Measurements from ENCODE around the gene SAMMSON.

Gene SAMMSON

GRCh38 chr3:69999140-70000027 lies at the start of gene SAMMSON:
SAMMSON (plus strand) TSS chr3:69999733.
- peak; percentile 43 to 53 for DNase-seq

- DNase-seq = no peak
These were observed 47.9 kb upstream of the SAMMSON start for GRCh38 chr3:69951616-69952015.

DNA sequence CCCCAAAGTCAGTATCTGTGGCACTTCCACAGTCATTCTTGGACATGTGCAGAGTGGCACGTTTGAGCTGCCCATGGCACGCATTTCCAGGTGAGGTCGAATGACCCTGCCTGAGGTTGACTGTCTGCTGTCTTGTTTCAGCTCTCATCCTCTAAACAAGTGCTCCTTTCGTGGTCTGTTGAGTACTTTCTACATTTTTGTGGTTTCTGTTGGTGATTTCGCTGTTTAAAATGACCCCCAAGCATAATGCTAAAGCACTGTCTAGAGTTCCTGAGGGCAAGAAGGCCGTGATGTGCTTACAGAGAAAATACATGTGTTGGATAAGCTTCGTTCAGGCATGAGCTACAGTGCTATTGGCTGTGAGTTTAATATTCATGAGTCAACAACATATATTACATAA lies 40.0 kb upstream of the SAMMSON start:
- DNase-seq = no peak

GRCh38 chr3:69961706-69962439 lies 37.7 kb upstream of the SAMMSON start:
- no peak for DNase-seq

DNA sequence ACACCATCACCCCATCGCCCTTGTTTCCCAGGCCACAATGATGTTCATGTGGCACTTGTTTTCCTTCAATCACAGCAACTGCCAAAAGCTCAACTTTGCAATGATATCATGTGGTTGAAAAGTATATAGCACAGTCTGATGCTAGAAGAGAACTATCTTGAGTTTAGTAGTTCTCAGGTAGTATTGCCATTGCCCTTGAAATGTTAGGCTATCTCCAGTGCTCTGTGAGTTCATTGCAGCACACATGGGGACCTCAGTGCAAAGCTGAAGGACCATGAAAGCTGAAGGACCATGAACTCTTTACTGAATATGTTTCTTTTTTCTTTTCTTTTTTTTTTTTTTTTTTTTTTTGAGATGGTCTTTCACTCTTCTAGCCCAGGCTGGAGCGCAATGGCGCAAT lies 35.9 kb upstream of the SAMMSON start:
- DNase-seq = no peak

- DNase-seq = no peak
These were observed 32.4 kb upstream of the SAMMSON start for GRCh38 chr3:69967156-69967555.

GRCh38 chr3:69970827-69971226 lies 28.7 kb upstream of the SAMMSON start:
- DNase-seq = no peak

- DNase-seq = no peak
These were observed 26.9 kb upstream of the SAMMSON start for GRCh38 chr3:69972672-69973071.

GRCh38 chr3:69976021-69976420 lies 23.5 kb upstream of the SAMMSON start:
- DNase-seq = no peak

GRCh38 chr3:69983546-69984265 lies 15.8 kb upstream of the SAMMSON start:
- no peak for DNase-seq

DNA sequence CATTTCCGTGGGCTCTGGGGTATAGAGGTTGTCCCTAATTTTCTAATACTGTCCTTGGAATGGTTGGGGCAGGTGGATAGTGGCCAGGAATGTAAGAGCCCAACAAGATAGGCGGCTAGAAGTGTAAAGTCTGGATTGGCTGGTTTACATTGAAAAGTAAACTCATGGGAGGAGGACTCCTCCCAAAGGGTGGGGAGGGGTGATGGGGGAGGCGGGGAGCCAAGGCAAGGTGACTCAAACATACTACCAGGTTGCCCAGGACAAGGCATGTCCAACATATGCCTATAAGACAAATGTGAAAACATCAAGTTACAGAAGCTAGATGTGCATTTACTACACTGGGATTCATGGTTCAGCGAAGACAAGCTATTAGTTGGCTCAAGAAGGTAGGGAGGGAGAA lies 14.3 kb upstream of the SAMMSON start:
- DNase-seq = no peak

DNA sequence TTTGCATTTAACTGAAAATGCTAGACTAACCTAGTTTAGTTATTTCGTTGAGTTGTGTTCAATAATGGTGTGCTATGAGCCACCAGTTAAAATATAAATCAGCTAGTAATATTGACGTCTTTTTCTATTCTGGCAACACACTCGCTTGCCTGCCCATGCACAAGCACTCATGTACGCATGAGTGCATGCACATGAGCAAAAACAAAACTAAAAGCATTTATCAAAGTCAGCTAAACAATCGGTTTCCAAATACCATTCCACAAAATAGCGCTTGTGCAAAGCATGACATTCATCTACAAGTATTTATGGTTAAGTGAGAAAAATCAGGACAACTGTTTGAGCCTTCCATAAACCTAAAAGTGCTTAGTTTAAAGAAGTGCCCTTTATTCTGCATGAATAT lies 13.1 kb upstream of the SAMMSON start:
- no peak for DNase-seq

DNA sequence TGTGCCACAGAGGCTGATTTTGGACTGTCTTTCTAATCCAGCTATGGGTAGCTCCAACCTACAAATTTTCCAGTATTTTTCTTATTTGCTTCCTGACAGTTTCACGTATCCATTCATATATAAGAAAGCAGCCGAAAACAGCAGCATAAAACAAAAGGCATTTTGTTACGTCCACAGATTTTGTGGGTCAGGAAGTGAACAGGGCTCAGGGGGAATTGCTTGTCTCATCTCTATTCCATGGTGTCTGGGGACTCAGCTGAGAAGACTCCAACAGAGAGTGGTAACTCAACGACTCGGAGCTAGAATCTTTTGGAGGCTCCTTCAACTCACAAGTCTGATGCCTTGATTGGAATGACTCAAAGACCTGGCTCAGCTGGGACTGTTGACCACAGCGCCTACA lies 11.7 kb upstream of the SAMMSON start:
- no peak for DNase-seq

GRCh38 chr3:69993757-69994156 lies 5.8 kb upstream of the SAMMSON start:
- no peak for DNase-seq

DNA sequence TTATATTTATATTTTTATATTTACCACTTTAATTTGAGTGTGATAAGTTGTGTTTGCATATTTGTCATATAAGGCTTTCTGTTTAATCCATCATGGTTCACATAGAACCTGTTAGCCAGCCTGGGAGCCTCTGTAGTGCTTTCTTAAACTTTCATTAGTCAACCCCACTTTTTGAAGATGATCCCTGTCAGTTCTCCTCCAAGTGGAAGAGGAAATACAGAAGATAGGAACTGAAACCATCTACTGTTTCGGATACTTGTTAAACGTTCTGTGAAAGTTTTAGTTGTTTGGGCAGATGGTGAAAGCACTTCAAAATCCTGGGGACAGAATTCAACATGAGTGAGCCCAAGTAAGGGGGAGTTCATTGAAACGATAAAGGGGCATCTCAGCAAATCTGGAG lies 4.6 kb upstream of the SAMMSON start:
- no peak for DNase-seq

- no peak for DNase-seq
These were observed 1.8 kb upstream of the SAMMSON start for GRCh38 chr3:69997631-69998307.

DNA sequence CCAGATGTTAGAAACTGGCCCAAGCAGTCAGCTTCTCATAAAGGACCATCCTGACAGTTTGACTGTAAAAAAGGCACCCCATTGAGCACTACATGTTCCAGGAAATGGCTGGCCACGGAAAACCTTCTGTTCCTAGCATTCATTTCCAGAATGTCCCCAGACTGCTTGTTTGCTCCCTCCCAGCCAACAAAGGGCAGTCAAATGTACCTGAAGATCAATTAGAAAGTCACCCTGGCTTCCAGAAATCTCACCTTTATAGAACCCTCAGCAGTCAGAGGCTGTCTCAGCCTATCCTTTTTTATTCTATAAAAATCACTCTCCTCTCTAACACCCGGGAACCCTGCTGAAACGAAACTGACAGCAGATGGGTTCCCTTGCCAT lies 784 bp upstream of the SAMMSON start:
- DNase-seq = no peak

- no peak for DNase-seq
These were observed 486 bp downstream of the SAMMSON start for GRCh38 chr3:70000028-70000410.

DNA sequence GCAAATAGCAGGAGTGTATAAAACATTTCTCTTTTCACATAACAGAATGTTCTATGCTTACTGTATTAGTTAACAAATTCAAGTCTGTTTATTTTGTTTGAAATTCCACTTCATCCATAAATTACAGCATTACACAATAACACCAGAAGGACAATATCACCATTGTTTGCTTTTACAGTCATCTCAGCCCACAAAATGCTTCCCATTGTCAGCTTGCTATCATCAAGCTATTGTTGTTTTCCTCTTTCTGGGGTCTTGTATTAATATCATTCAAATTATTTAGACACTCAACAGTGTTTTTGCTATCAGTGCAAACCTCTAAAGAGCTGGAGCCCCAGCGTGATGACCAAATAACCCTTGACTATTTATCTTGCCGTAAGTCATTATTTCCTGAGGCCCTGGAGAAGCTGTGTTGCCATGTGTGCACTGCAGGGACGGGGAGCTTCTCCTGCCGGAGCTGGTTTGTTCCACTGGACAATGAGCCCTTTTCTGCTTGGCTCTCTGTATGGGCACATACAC lies 1.1 kb downstream of the SAMMSON start:
- DNase-seq = no peak

GRCh38 chr3:70003119-70003518 lies 3.6 kb downstream of the SAMMSON start:
- no peak for DNase-seq

DNA sequence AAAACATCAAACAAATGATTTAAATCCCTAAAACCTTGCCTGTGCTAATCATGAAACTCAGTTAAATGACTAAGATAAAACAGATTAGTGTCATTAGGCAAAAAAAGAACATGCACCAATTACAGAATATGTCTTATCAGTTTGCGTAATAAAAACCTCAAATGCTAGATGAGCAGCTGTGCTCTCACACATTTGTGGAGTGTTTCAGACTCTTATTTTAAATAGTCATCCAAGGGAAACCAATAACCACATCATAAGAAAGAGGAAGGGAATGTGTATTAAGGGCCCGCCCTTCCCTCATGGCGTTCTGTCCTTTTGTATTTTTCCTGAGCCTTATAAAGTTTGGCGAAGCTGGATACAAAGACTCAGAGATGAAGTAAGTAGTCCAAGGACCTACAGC lies 6.6 kb downstream of the SAMMSON start:
- DNase-seq = no peak

GRCh38 chr3:70010346-70010745 lies 10.8 kb downstream of the SAMMSON start:
- DNase-seq = no peak

GRCh38 chr3:70011582-70011981 lies 12.0 kb downstream of the SAMMSON start:
- DNase-seq = no peak
